Nephron progenitor cell (in vitro differentiated cells): ENCODE data around the gene CDYL2.

Experiments used
- DNase-seq: peaks from one replicate; pipeline ENCODE4 v3.0.0; 2021
- H3K27ac Mint-ChIP-seq: 2 replicates; pipeline ENCODE4 v1.8.0; 2021; ENCODE audit warnings: mild to moderate bottlenecking, moderate library complexity, mixed read lengths
- H3K27me3 Mint-ChIP-seq: 2 replicates; pipeline ENCODE4 v1.8.0; 2021; ENCODE audit warnings: mild to moderate bottlenecking, low read depth, mixed read lengths; ENCODE audit not compliant: poor library complexity
- H3K36me3 Mint-ChIP-seq: 2 replicates; pipeline ENCODE4 v1.8.0; 2021; ENCODE audit warnings: low read depth, mixed read lengths
- H3K4me1 Mint-ChIP-seq: 2 replicates; pipeline ENCODE4 v1.8.0; 2021; ENCODE audit warnings: mixed read lengths
- H3K4me3 Mint-ChIP-seq: 2 replicates; pipeline ENCODE4 v1.8.0; 2021; ENCODE audit warnings: mild to moderate bottlenecking, moderate library complexity, mixed read lengths
- H3K9me3 Mint-ChIP-seq: 2 replicates; pipeline ENCODE4 v1.8.0; 2021; ENCODE audit warnings: mild to moderate bottlenecking, moderate library complexity, mixed read lengths
- CTCF ChIP-seq: fragments of 200-600 bp; sonication (generic); IDR thresholded peaks from 2 replicates; pipeline ENCODE4 v1.5.0; 2021; ENCODE audit warnings: antibody characterized with exemption

Gene CDYL2

GRCh38 chr16:80836202-80836601, 31.8 kb upstream of the CDYL2 start:
- peaks cover 20% of the 10 kb centered on the region for H3K9me3 Mint-ChIP-seq
- H3K27ac Mint-ChIP-seq: no peak overlapping the region
- no peak for TF ChIP-seq CTCF
- H3K4me3 Mint-ChIP-seq: no peak overlapping the region
- peaks cover 22% of the 10 kb centered on the region for H3K4me1 Mint-ChIP-seq
- H3K27me3 Mint-ChIP-seq: peaks cover 13% of the 10 kb centered on the region
- no peaks in the 10 kb centered on the region for H3K36me3 Mint-ChIP-seq
- DNase-seq: no peak

GRCh38 chr16:80831039-80831438, 26.6 kb upstream of the CDYL2 start:
- Mint-ChIP-seq H3K36me3 (no peaks in the 10 kb centered on the region), H3K4me1 (peaks cover 5% of the 10 kb centered on the region), H3K4me3 (no peak overlapping the region), H3K9me3 (no peaks in the 10 kb centered on the region), H3K27ac (no peak overlapping the region), H3K27me3 (peaks cover 22% of the 10 kb centered on the region)
- no peak for DNase-seq
- no peak for TF ChIP-seq CTCF

GRCh38 chr16:80828495-80828894, 24.1 kb upstream of the CDYL2 start:
- Mint-ChIP-seq H3K4me3 (no peak overlapping the region), H3K27ac (no peak overlapping the region), H3K9me3 (no peaks in the 10 kb centered on the region), H3K4me1 (no peaks in the 10 kb centered on the region), H3K36me3 (no peaks in the 10 kb centered on the region), H3K27me3 (peaks cover 14% of the 10 kb centered on the region)
- TF ChIP-seq CTCF: no peak
- no peak for DNase-seq

- TF ChIP-seq CTCF: no peak
- Mint-ChIP-seq H3K27ac (no peak overlapping the region), H3K9me3 (no peaks in the 10 kb centered on the region), H3K4me3 (no peak overlapping the region), H3K36me3 (no peaks in the 10 kb centered on the region), H3K27me3 (peaks cover 15% of the 10 kb centered on the region), H3K4me1 (no peaks in the 10 kb centered on the region)
- DNase-seq: no peak
These were observed 22.6 kb upstream of the CDYL2 start for GRCh38 chr16:80827007-80827406.

GRCh38 chr16:80825365-80825758, 21.0 kb upstream of the CDYL2 start:
- Mint-ChIP-seq H3K9me3 (no peaks in the 10 kb centered on the region), H3K27ac (no peak overlapping the region), H3K27me3 (peaks cover 16% of the 10 kb centered on the region), H3K36me3 (no peaks in the 10 kb centered on the region), H3K4me1 (no peaks in the 10 kb centered on the region), H3K4me3 (no peak overlapping the region)
- no peak for TF ChIP-seq CTCF
- DNase-seq: no peak

- Mint-ChIP-seq H3K36me3 (no peaks in the 10 kb centered on the region), H3K9me3 (no peaks in the 10 kb centered on the region), H3K27ac (no peak overlapping the region), H3K4me3 (no peak overlapping the region), H3K27me3 (peaks cover 15% of the 10 kb centered on the region), H3K4me1 (no peaks in the 10 kb centered on the region)
- TF ChIP-seq CTCF: peak; percentile 82
- peak; percentile 23 for DNase-seq
These were observed 20.4 kb upstream of the CDYL2 start for GRCh38 chr16:80824623-80825364.
